PC-9 (cell line): ENCODE results near the gene SBNO1. TPM values are rescaled to one million over a fixed set of nuclear protein-coding genes. Genes with fewer than 3 reads are reported as not detected.

Experiments used
- BruUV-seq: library from RNA; stranded (reverse); fragments of 400-500 nt; replicated peaks from 2 replicates; lab custom pipeline; 2021; lab: Mats Ljungman, UMichigan
- CTCF ChIA-PET: fragments of 300-600 bp; sonication (Branson Sonifier 250); formaldehyde crosslinking; loops from one replicate; lab custom pipeline; 2022; ENCODE audit warnings: antibody characterized with exemption; lab: Charles Lee
- POLR2A ChIA-PET: fragments of 300-600 bp; sonication (Branson Sonifier 250); formaldehyde crosslinking; loops from one replicate; lab custom pipeline; 2022; ENCODE audit warnings: antibody characterized with exemption; ENCODE audit not compliant: unreplicated experiment; lab: Charles Lee
- DNase-seq, 2 experiments: peaks; one replicate each; pipeline versions ENCODE4 v3.0.0 to v3.0.0-alpha.2; 2015 to 2022; ENCODE audit warnings: mixed read lengths in 1 of 2
- H2AFZ ChIP-seq: fragments of 200-600 bp; sonication (generic); 2 replicates; pipeline ENCODE4 v1.8.1; 2017; ENCODE audit warnings: antibody characterized with exemption
- H3F3A ChIP-seq: fragments of 200-600 bp; sonication (generic); 2 replicates; pipeline ENCODE4 v1.8.1; 2017; ENCODE audit warnings: antibody characterized with exemption, mild to moderate bottlenecking, low read depth; ENCODE audit not compliant: insufficient read depth
- H3K27ac ChIP-seq: fragments of 200-600 bp; sonication (generic); 2 replicates; pipeline ENCODE4 v1.6.1; 2016; ENCODE audit warnings: mixed run types
- H3K27me3 ChIP-seq: fragments of 200-600 bp; sonication (generic); 2 replicates; pipeline ENCODE4 v1.6.1; 2016; ENCODE audit warnings: low read depth, mixed run types; ENCODE audit not compliant: insufficient read depth
- H3K36me3 ChIP-seq: fragments of 200-600 bp; sonication (generic); 2 replicates; pipeline ENCODE4 v1.6.1; 2016; ENCODE audit warnings: low read depth, mixed run types
- H3K4me1 ChIP-seq: fragments of 200-600 bp; sonication (generic); replicated peaks from 2 replicates; pipeline ENCODE4 v1.6.1; 2016; ENCODE audit warnings: mixed run types; ENCODE audit not compliant: insufficient read depth
- H3K4me2 ChIP-seq: fragments of 200-600 bp; sonication (generic); 2 replicates; pipeline ENCODE4 v1.6.1; 2017; ENCODE audit warnings: mixed run types
- H3K4me3 ChIP-seq: fragments of 200-600 bp; sonication (generic); 2 replicates; pipeline ENCODE4 v1.6.1; 2016; ENCODE audit warnings: mixed run types
- H3K79me2 ChIP-seq: fragments of 200-600 bp; sonication (generic); 2 replicates; pipeline ENCODE4 v1.6.1; 2017; ENCODE audit warnings: low read depth, mixed run types
- H3K9me2 ChIP-seq: fragments of 200-600 bp; sonication (generic); 2 replicates; pipeline ENCODE4 v1.8.1; 2017; ENCODE audit warnings: mild to moderate bottlenecking; ENCODE audit not compliant: insufficient read depth
- H3K9me3 ChIP-seq: fragments of 200-600 bp; sonication (generic); 2 replicates; pipeline ENCODE4 v1.8.1; 2016; ENCODE audit warnings: low read depth; ENCODE audit not compliant: insufficient read depth
- H4K20me1 ChIP-seq: fragments of 200-600 bp; sonication (generic); 2 replicates; pipeline ENCODE4 v1.8.1; 2017; ENCODE audit not compliant: insufficient read depth
- EZH2 ChIP-seq: fragments of 200-600 bp; sonication (generic); IDR thresholded peaks from 2 replicates; pipeline ENCODE4 v1.8.0; 2017; ENCODE audit warnings: antibody characterized with exemption, low read depth
- intact Hi-C: fragments of 100-400 bp; cut with micrococcal nuclease; formaldehyde crosslinking; loops from one replicate; pipeline ENCODE4 v1.10.0; 2022; ENCODE audit not compliant: unreplicated experiment
- total RNA-seq: library from RNA; stranded (reverse); gene quantifications from 2 replicates; pipeline ENCODE4 v1.2.3, GENCODE V29; 2021
- TF ChIP-seq, protein P1 (sequence below): fragments of 200-600 bp; sonication (generic); conservative IDR thresholded peaks from 2 replicates; pipeline ENCODE4 v1.6.1; 2017; ENCODE audit warnings: mixed run types, antibody characterized with exemption, mild to moderate bottlenecking, moderate library complexity

SBNO1 gene
- total RNA-seq, 1 experiment from 2014 or later, result 43.1 TPM

DNA sequence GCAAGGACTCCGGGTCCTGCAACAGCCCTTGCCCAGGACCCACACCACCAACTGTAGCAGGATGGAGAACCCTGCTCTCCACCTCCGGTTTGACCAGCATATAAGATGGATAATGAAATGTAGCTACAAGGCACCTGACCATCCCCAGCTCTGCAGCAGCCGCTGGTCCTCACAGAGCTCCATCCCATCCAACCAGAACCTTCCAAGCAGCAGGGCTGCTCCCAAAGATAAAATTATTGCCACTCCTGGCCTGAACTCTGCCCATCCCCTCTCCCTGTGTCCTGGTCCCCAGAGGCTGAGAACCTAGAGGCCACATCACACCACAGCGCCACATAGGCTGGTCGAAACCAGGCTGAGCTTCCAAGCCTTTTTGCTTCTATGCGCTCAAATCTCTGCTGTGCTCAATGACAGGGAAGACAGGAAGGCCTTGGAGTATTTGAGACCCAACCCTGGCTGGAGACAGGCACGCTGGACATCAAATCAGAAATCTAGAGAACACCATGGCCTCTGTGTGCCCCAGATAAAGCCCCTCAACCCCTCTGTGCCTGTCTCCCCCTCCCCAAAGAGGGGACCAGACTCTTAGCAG lies 97.2 kb downstream of the SBNO1 start:
- H3F3A ChIP-seq, result peaks cover 5% of the 10 kb centered on the region; the same call in 1 of the 2 replicates
- no peak overlapping the region for H2AFZ ChIP-seq
- intact Hi-C loops, result no loop called here
- POLR2A ChIA-PET, result interaction anchor here (0.5 kb wide), 1 partner anchor 445 kb away, joined by 3 read pairs; the partner anchor contains the start of gene ATP6V0A2
- H3K4me2 ChIP-seq, result no peak overlapping the region
- no peaks in the 10 kb centered on the region for H3K9me3 ChIP-seq
- BruUV-seq, result no TSS peak
- no peak overlapping the region for H3K4me3 ChIP-seq
- CTCF ChIA-PET, result no interaction called here
- H3K4me1 ChIP-seq, result no peaks in the 10 kb centered on the region
- DNase-seq, result no peak
- peaks cover 17% of the 10 kb centered on the region for H3K79me2 ChIP-seq
- H3K9me2 ChIP-seq, result no peaks in the 10 kb centered on the region
- TF ChIP-seq, protein P1, sequence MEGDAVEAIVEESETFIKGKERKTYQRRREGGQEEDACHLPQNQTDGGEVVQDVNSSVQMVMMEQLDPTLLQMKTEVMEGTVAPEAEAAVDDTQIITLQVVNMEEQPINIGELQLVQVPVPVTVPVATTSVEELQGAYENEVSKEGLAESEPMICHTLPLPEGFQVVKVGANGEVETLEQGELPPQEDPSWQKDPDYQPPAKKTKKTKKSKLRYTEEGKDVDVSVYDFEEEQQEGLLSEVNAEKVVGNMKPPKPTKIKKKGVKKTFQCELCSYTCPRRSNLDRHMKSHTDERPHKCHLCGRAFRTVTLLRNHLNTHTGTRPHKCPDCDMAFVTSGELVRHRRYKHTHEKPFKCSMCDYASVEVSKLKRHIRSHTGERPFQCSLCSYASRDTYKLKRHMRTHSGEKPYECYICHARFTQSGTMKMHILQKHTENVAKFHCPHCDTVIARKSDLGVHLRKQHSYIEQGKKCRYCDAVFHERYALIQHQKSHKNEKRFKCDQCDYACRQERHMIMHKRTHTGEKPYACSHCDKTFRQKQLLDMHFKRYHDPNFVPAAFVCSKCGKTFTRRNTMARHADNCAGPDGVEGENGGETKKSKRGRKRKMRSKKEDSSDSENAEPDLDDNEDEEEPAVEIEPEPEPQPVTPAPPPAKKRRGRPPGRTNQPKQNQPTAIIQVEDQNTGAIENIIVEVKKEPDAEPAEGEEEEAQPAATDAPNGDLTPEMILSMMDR, result no peak
- no peak for TF ChIP-seq EZH2
- H3K27ac ChIP-seq, result no peak overlapping the region
- no peaks in the 10 kb centered on the region for H3K27me3 ChIP-seq
- H3K36me3 ChIP-seq, result 0 out of 2 replicates have a peak, but pooled peaks cover 3% of the 10 kb centered on the region
- no peaks in the 10 kb centered on the region; the same call in 1 of the 2 replicates for H4K20me1 ChIP-seq

DNA sequence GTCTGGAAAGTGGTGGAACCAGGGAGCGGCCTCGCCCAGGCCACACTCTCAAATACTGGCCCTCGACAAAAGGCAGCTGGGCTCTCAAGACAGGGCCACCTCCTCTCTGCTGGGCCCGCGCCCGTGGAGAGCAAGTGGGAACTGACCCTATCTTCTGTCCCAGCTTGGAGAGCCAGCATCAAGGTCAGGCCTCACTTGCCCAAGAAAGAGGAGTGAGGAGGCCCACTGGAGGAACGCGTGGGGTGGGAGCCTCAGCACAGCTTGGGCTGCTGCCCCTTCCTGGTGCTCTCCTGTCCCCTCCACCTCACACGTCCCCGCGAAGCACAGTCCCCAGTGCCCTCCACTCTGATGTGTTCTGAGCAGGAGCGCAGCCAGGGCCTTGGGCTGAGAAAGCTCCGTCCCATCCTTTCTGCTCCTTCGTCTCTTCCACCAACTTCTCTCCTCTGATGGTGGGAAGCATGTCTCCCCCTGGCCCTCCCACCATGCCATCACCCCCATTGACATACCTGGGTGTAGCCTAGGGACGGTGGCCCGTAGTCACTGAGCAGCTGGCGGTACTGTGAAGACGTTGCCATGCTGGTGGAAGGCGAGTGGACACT lies 97.9 kb downstream of the SBNO1 start:
- ChIA-PET POLR2A (no interaction called here), CTCF (no interaction called here)
- H3K27me3 ChIP-seq, result no peaks in the 10 kb centered on the region
- no peak overlapping the region for H3K27ac ChIP-seq
- H3K9me3 ChIP-seq, result no peaks in the 10 kb centered on the region
- H3K36me3 ChIP-seq, result 0 out of 2 replicates have a peak, but pooled peaks cover 5% of the 10 kb centered on the region
- TF ChIP-seq, protein P1, result no peak
- TF ChIP-seq EZH2, result no peak
- no peak for DNase-seq
- H3K4me1 ChIP-seq, result no peaks in the 10 kb centered on the region
- no peak overlapping the region for H3K4me2 ChIP-seq
- peaks cover 17% of the 10 kb centered on the region for H3K79me2 ChIP-seq
- no peaks in the 10 kb centered on the region for H3K9me2 ChIP-seq
- peaks cover 5% of the 10 kb centered on the region; the same call in 1 of the 2 replicates for H3F3A ChIP-seq
- no TSS peak for BruUV-seq
- H3K4me3 ChIP-seq, result no peak overlapping the region
- no peak overlapping the region for H2AFZ ChIP-seq
- intact Hi-C loops, result no loop called here
- H4K20me1 ChIP-seq, result no peaks in the 10 kb centered on the region; the same call in 1 of the 2 replicates

DNA sequence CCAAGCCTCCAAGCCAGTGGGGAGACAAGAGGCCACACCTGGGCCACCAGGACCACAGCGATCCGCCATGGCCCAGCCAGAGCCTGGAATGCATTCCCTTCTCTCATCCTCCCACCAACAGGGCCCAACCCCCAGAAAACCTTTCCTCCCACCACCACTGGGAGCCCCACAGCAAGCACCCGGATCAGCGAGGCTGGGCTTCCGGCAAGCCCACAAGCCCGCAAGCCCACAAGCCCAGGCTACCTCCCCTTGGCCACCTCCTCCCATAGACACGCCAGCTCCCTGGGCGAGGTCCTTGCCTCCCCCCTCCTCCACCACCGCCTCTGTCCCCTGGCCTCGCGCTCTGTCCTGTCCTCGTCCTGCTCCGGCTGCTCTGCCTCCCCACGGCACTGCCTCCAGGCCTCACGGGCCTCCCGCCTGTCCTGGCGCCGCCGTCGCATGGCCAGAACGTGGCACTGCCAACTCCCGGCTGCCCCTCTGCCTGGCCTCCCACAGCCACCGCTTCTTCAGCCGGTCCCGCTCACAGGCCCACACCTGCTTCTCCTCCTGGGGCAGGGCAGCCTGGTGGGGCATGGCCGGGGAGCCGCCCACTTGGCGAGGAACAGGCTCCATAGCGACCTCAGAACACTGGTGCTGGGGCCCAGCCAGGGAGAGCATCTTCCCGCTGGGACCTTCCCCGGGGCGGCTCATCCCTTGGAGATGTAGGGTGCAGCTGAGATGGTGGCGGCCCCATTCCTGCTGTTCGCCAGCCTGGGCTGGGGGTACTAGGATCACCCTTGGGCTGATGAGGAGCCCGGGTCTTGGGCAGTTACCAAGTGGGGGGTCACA lies 98.6 kb downstream of the SBNO1 start:
- intact Hi-C loops, result no loop called here
- no TSS peak for BruUV-seq
- no peak for DNase-seq
- H3K9me2 ChIP-seq, result no peaks in the 10 kb centered on the region
- no peaks in the 10 kb centered on the region for H3K4me1 ChIP-seq
- H3F3A ChIP-seq, result peaks cover 5% of the 10 kb centered on the region; the same call in 1 of the 2 replicates
- peaks cover 17% of the 10 kb centered on the region for H3K79me2 ChIP-seq
- no peaks in the 10 kb centered on the region for H3K27me3 ChIP-seq
- CTCF ChIA-PET, result no interaction called here
- H3K4me3 ChIP-seq, result no peak overlapping the region
- POLR2A ChIA-PET, result no interaction called here
- TF ChIP-seq, protein P1, result no peak
- no peak for TF ChIP-seq EZH2
- H3K36me3 ChIP-seq, result 0 out of 2 replicates have a peak, but pooled peaks cover 5% of the 10 kb centered on the region
- H3K4me2 ChIP-seq, result no peak overlapping the region
- no peaks in the 10 kb centered on the region for H3K9me3 ChIP-seq
- no peak overlapping the region for H3K27ac ChIP-seq
- H2AFZ ChIP-seq, result no peak overlapping the region
- no peaks in the 10 kb centered on the region; the same call in 1 of the 2 replicates for H4K20me1 ChIP-seq
